ENCODE results near the gene TMEM106A. TPM values are rescaled to one million over a fixed set of nuclear protein-coding genes. Genes with fewer than 3 reads are reported as not detected.
"Not testable (repeated sequence)": the region's sequence is repeated elsewhere in the genome, so short reads cannot be mapped to it uniquely, and the experiment has no call there.

TMEM106A gene
- total RNA-seq, 1 experiment from 2014 or later, result 3.5 TPM

DNA sequence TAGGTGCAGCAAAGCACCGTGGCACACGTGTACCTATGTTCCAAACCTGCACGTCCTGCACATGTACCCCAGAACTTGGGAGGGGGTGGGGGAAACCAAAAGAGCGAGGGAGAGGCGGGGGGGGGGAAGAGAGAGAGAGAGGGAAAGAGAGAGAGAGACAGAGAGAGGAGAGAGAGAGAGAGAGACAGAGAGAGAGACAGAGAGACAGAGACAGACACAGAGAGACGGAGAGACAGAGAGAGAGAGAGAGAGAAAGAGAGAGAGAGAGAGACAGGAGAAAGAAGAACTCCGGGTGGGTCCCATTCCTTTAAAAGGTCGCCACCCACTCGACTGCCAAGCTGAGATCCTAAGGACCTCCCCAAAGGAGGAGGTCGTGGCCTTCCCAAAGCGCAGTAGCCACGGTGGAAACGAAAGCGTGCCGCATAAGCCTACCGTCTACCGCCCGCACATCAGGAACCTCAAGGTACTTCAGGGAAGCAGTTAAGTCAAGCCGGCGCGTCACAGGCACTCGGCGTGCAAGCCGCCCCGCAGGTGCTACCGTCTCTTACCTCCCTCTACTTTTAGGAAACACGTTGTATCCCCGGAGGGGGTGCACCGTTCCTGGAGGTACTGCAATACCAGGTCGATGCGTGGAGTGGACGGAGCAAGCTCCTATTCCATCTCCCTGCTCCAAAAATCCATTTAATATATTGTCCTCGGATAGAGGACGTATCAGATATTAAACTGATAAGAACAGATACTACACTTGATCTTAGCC, 29.1 kb downstream of the TMEM106A start:
- CTCF ChIA-PET; H2AFZ ChIP-seq (ENCODE audit: low read depth, low read length, poor library complexity, severe bottlenecking); H3K4me3 ChIP-seq (replicated peaks in 1 of 2; ENCODE audit: low read depth in 1 of 2, low read length in 2 of 2); H3K27me3 ChIP-seq (ENCODE audit: insufficient read depth, low read length); H3K4me1 ChIP-seq (ENCODE audit: control insufficient read depth in 1 of 2, insufficient read depth in 2 of 2, low read length in 2 of 2); BruUV-seq (replicated peaks); DNase-seq (ENCODE audit: low read depth, low spot score); H3K9ac ChIP-seq (ENCODE audit: low read length); intact Hi-C loops (cut with micrococcal nuclease); H3K9me2 ChIP-seq (ENCODE audit: insufficient read depth); POLR2A ChIA-PET; H3K79me2 ChIP-seq (ENCODE audit: insufficient read depth, low read length); H3K9me3 ChIP-seq (ENCODE audit: control insufficient read depth in 1 of 2, insufficient read depth in 1 of 2, low read depth in 1 of 2, low read length in 2 of 2); H4K20me1 ChIP-seq (ENCODE audit: insufficient read depth); H3K4me2 ChIP-seq (ENCODE audit: low read length); H3K36me3 ChIP-seq (ENCODE audit: control insufficient read depth in 1 of 2, insufficient read depth in 2 of 2, low read length in 2 of 2); H3K27ac ChIP-seq (ENCODE audit: low read depth, low read length); RAD21 ChIA-PET (ENCODE audit: low non-redundant PET in 1 of 2, low total read pairs in 2 of 2, uncharacterized antibody in 2 of 2, unreplicated experiment in 2 of 2): not testable (repeated sequence)
- ATAC-seq, result peak; percentile 75

DNA sequence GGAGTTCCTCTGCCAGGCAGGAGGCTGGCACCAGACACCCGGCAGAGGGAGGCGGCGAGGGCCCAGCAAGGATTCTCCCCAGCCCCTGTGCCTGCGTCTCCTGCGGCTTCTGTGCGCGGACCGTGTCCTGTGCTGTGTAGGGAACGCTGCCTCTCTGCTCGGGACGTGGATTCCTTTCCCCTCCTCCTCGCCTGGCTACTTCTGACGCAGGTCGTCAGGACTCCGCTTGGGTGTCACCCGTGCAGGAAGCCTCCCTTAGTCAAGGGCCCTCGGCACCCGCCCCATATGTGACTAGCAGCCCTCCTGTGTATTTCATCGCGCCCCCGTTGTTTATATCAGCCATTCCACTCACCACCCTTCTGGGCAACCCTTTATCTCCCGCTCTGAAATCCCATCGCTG, 34.8 kb downstream of the TMEM106A start:
- H3K9me2 ChIP-seq (ENCODE audit: insufficient read depth); H4K20me1 ChIP-seq (ENCODE audit: insufficient read depth); intact Hi-C loops (cut with micrococcal nuclease); BruUV-seq (replicated peaks); H2AFZ ChIP-seq (ENCODE audit: low read depth, low read length, poor library complexity, severe bottlenecking); H3K27ac ChIP-seq (ENCODE audit: low read depth, low read length); H3K4me3 ChIP-seq (replicated peaks in 1 of 2; ENCODE audit: low read depth in 1 of 2, low read length in 2 of 2); RAD21 ChIA-PET (ENCODE audit: low non-redundant PET in 1 of 2, low total read pairs in 2 of 2, uncharacterized antibody in 2 of 2, unreplicated experiment in 2 of 2); H3K36me3 ChIP-seq (ENCODE audit: control insufficient read depth in 1 of 2, insufficient read depth in 2 of 2, low read length in 2 of 2); CTCF ChIA-PET; H3K9me3 ChIP-seq (ENCODE audit: control insufficient read depth in 1 of 2, insufficient read depth in 1 of 2, low read depth in 1 of 2, low read length in 2 of 2); H3K4me1 ChIP-seq (ENCODE audit: control insufficient read depth in 1 of 2, insufficient read depth in 2 of 2, low read length in 2 of 2); POLR2A ChIA-PET; H3K9ac ChIP-seq (ENCODE audit: low read length); H3K79me2 ChIP-seq (ENCODE audit: insufficient read depth, low read length); H3K27me3 ChIP-seq (ENCODE audit: insufficient read depth, low read length); ATAC-seq; H3K4me2 ChIP-seq (ENCODE audit: low read length); DNase-seq (ENCODE audit: low read depth, low spot score): not testable (repeated sequence)

Other genes with a start within 250 kb of the TMEM106A start
- gene AARSD1, start 247.4 kb upstream of the TMEM106A start, total RNA-seq (2021; ENCODE audit: unreplicated experiment), result 65.9 TPM
- gene PTGES3L, start 231.8 kb upstream of the TMEM106A start, total RNA-seq (2021; ENCODE audit: unreplicated experiment), result 1.7 TPM
- gene RUNDC1, start 231.3 kb upstream of the TMEM106A start, total RNA-seq (2021; ENCODE audit: unreplicated experiment), result 13.0 TPM
- gene RPL27, start 213.5 kb upstream of the TMEM106A start, total RNA-seq (2021; ENCODE audit: unreplicated experiment), result 1,295 TPM
- 14.8 TPM for gene IFI35, start 205.1 kb upstream of the TMEM106A start, total RNA-seq (2021; ENCODE audit: unreplicated experiment)
- 197 TPM for gene VAT1, start 189.5 kb upstream of the TMEM106A start, total RNA-seq (2021; ENCODE audit: unreplicated experiment)
- gene RND2, start 186.6 kb upstream of the TMEM106A start, total RNA-seq (2021; ENCODE audit: unreplicated experiment), result 0.66 TPM
- gene BRCA1, start 86.5 kb upstream of the TMEM106A start, total RNA-seq (2021; ENCODE audit: unreplicated experiment), result 44.1 TPM
- gene NBR1, start 40.7 kb upstream of the TMEM106A start, total RNA-seq (2021; ENCODE audit: unreplicated experiment), result 60.8 TPM
- gene CCDC200, start 16.7 kb downstream of the TMEM106A start, total RNA-seq (2021; ENCODE audit: unreplicated experiment), result not detected
- 5,800 TPM for gene RNU2-1, start 22.1 kb downstream of the TMEM106A start, total RNA-seq (2021; ENCODE audit: unreplicated experiment)
- 11.5 TPM for gene ARL4D, start 187.1 kb downstream of the TMEM106A start, total RNA-seq (2021; ENCODE audit: unreplicated experiment)

All from HCT116 (cell line).